Measurements from ENCODE around the gene SOX6. TPM values are rescaled to one million over a fixed set of nuclear protein-coding genes. Genes with fewer than 3 reads are reported as not detected.

SOX6 gene
- total RNA-seq, 4 donors from 2014 or later, result 1.7 to 3.6 (median 3.2) TPM

- no peak for DNase-seq (ENCODE audit: extremely low spot score)
- intact Hi-C loops (cut with DNase I), result no loop called here
- Histone ChIP-seq H3K4me1 (no peaks in the 10 kb centered on the region), H3K4me3 (no peak overlapping the region), H3K27me3 (no peaks in the 10 kb centered on the region), H3K36me3 (no peaks in the 10 kb centered on the region), H3K27ac (replicated peaks in 1 of 4) (no peak overlapping the region), H3K9me3 (no peaks in the 10 kb centered on the region)
- WGBS, result 75% methylated on average over 3 of the region's 3 CpGs
- no peak for TF ChIP-seq POLR2A (IDR thresholded peaks at IDR 0.05; ENCODE audit: low read depth)
- TF ChIP-seq, protein P1, sequence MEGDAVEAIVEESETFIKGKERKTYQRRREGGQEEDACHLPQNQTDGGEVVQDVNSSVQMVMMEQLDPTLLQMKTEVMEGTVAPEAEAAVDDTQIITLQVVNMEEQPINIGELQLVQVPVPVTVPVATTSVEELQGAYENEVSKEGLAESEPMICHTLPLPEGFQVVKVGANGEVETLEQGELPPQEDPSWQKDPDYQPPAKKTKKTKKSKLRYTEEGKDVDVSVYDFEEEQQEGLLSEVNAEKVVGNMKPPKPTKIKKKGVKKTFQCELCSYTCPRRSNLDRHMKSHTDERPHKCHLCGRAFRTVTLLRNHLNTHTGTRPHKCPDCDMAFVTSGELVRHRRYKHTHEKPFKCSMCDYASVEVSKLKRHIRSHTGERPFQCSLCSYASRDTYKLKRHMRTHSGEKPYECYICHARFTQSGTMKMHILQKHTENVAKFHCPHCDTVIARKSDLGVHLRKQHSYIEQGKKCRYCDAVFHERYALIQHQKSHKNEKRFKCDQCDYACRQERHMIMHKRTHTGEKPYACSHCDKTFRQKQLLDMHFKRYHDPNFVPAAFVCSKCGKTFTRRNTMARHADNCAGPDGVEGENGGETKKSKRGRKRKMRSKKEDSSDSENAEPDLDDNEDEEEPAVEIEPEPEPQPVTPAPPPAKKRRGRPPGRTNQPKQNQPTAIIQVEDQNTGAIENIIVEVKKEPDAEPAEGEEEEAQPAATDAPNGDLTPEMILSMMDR (IDR thresholded peaks at IDR 0.05), result no peak
- TF ChIP-seq POLR2AphosphoS5 (IDR thresholded peaks at IDR 0.05), result no peak
- TF ChIP-seq EP300 (IDR thresholded peaks at IDR 0.05), result no peak
Measured at GRCh38 chr11:16124390-16124789, 232.0 kb downstream of the SOX6 start.

DNA sequence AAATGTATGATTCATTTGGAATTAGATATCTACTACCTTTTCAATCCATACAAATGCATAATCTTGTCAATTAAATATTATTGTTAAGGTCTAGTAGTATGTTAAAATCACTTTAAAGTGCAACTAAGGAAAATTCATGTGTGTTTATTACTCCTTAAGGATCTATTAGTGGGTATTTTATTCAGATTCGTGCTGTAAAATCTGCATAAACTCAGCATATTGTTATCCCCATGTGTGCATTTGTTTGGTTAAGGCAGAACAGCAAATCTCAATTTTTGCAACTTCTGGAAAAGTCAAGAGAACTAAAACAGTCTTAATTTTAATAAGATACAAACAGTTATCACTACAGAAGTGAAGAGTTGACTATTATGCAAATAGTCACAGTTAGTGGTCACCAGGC, 234.5 kb downstream of the SOX6 start:
- TF ChIP-seq, protein P1 (IDR thresholded peaks at IDR 0.05), result no peak
- TF ChIP-seq EP300 (IDR thresholded peaks at IDR 0.05), result no peak
- TF ChIP-seq POLR2AphosphoS5 (IDR thresholded peaks at IDR 0.05), result no peak
- TF ChIP-seq POLR2A (IDR thresholded peaks at IDR 0.05; ENCODE audit: low read depth), result no peak
- 72% methylated on average over 1 of the region's 1 CpG for WGBS
- Histone ChIP-seq H3K4me3 (no peak overlapping the region), H3K9me3 (no peaks in the 10 kb centered on the region), H3K4me1 (no peaks in the 10 kb centered on the region), H3K27me3 (no peaks in the 10 kb centered on the region), H3K27ac (replicated peaks in 1 of 4) (no peak overlapping the region), H3K36me3 (no peaks in the 10 kb centered on the region)
- no peak for DNase-seq (ENCODE audit: extremely low spot score)
- intact Hi-C loops (cut with DNase I), result no loop called here

DNA sequence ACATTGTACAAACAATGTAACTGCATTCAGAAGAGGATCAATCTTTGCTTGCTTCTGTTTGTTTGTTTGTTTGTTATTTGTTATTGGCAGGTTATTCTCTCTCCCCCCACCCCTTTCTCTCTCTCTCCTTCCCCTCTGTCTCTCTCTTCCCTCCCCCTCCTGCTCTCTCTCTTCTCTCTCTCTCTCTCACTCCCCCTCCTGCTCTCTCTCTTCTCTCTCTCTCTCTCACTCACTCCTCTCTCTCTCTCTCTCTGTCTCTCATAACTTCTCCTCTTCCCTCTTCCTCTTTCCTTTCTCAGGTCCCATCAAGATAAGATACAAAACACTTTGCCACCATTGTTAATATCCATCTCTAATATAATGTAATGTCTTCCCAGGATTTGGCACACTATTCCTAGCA, 236.3 kb downstream of the SOX6 start:
- Histone ChIP-seq H3K4me3 (no peak overlapping the region), H3K27me3 (no peaks in the 10 kb centered on the region), H3K4me1 (no peaks in the 10 kb centered on the region), H3K36me3 (no peaks in the 10 kb centered on the region), H3K9me3 (no peaks in the 10 kb centered on the region), H3K27ac (replicated peaks in 1 of 4) (no peak overlapping the region)
- DNase-seq (ENCODE audit: extremely low spot score), result no peak
- intact Hi-C loops (cut with DNase I), result no loop called here
- TF ChIP-seq, protein P1 (IDR thresholded peaks at IDR 0.05), result no peak
- no peak for TF ChIP-seq POLR2AphosphoS5 (IDR thresholded peaks at IDR 0.05)
- TF ChIP-seq EP300 (IDR thresholded peaks at IDR 0.05), result no peak
- TF ChIP-seq POLR2A (IDR thresholded peaks at IDR 0.05; ENCODE audit: low read depth), result no peak

DNA sequence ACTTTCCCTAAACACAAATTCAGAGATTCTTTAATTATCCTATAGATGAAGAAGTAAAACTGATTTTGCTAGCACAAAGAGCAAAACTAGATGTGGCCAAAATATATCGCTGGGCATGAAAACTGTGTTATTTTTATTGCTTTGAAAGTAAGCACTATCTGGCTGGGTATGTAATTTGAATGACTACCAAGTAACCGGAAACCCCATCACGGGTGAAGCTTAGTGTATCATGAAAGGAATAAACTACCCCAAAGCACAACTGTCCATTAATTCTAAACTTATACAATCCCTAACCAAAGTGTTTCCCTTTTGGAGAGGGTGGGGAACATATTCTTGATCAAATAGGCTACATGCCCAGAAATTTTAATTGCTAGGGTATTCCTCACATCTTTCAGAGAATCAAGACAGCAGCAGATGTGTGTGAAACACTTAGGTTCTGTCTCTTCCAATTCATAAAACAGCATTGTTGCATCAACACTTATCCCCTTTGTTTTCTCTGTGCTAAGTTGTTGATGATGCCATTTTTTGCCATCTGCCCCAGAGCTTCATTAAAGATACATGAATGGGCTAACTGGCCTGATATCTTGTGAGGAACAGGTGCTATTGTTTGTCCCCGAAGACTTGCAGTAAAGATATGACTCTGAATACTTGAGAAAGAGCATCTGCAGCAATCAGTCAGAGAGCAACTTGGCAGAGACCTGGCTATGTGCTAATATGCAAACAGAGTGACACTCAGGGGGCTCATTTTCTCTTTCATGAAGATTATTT, 238.2 kb downstream of the SOX6 start:
- DNase-seq (ENCODE audit: extremely low spot score), result no peak
- H3K4me1 ChIP-seq, result no peaks in the 10 kb centered on the region
- WGBS, result 75% methylated on average over 4 of the region's 4 CpGs
- no peak for TF ChIP-seq POLR2AphosphoS5 (IDR thresholded peaks at IDR 0.05)
- no peak for TF ChIP-seq EP300 (IDR thresholded peaks at IDR 0.05)
- TF ChIP-seq, protein P1 (IDR thresholded peaks at IDR 0.05), result no peak
- no peak for TF ChIP-seq POLR2A (IDR thresholded peaks at IDR 0.05; ENCODE audit: low read depth)
- no peaks in the 10 kb centered on the region for H3K27me3 ChIP-seq
- intact Hi-C loops (cut with DNase I), result no loop called here
- no peaks in the 10 kb centered on the region for H3K9me3 ChIP-seq
- no peak overlapping the region for H3K4me3 ChIP-seq
- H3K27ac ChIP-seq (replicated peaks in 1 of 4), result no peak overlapping the region
- H3K36me3 ChIP-seq, result no peaks in the 10 kb centered on the region

All from esophagus muscularis mucosa (tissue), 4 donors.